Measurements from ENCODE around the gene DET1.
A peak's percentile ranks its signal among the peaks of the same experiment; 100 is the strongest.
"Not testable (repeated sequence)": the region's sequence is repeated elsewhere in the genome, so short reads cannot be mapped to it uniquely, and the experiment has no call there.

The DET1 gene

GRCh38 chr15:88498996-88499395, 47.5 kb downstream of the DET1 start:
- DNase-seq (ENCODE audit: low read depth, low spot score): no peak

- DNase-seq (ENCODE audit: low read depth, low spot score): no peak
Measured at GRCh38 chr15:88497109-88497765, 49.2 kb downstream of the DET1 start.

DNA sequence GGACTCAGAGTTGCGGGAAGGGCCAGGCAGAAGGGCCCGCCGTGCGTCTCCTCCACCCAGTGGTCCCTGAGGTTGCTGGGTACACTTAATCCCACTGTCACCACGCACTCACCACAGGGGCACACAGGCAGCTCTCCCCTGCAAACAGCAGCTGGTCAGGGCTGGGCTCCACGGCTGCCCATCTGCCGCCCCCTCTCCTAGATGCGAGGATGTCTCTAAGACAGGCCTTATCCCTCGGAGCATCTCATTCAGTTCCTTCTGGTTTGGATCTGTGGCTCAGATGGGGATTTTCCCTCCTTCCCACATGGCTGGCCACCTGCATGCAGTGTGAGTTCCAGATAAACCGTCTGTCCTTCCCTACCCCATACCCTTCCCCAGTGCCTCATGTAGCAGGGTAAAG, 52.6 kb downstream of the DET1 start:
- no peak for DNase-seq (ENCODE audit: low read depth, low spot score)

DNA sequence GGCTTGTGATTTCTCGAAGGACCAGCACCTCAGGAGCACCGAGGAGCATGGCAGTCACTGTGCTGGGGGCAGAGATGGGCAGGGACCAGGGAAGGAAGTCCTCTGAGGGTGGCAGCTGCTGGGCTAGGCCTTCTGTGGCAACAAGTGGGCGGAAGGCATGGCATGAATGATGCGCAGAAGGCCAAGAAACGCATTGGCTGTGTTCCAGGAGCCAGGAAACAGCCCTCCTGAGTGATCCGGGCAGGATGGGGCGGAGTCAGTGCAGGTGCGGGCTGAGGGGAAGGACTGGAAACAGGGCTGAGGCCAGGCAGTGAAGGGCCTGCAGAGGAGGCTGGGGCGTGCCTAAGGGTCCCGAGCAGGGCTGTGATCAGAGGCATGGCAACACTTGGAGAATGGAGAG, 55.3 kb downstream of the DET1 start:
- DNase-seq (ENCODE audit: low read depth, low spot score): no peak

GRCh38 chr15:88490036-88490435, 56.4 kb downstream of the DET1 start:
- no peak for DNase-seq (ENCODE audit: low read depth, low spot score)

DNA sequence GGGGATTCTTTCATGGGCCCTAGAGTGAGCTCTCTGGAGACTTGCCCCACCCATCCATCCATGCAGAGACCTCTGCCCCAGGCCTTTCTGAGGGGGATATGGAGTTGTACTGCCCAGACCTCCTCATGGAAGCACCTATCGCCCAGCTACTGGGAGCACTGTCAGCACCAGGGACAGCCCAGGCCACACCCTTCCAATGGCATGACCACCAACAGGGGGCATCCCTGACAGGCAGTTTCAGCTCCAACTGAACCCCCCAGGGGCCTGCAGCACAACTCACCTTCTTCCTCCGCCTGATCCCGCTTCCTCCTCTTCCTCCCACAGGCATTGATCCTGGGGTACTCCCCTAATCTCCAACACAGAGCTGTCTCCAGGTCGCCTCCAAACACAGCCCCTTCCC, 57.2 kb downstream of the DET1 start:
- peak; percentile 40 for DNase-seq (ENCODE audit: low read depth, low spot score)

GRCh38 chr15:88487796-88488523, 58.5 kb downstream of the DET1 start:
- no peak for DNase-seq (ENCODE audit: low read depth, low spot score)

- DNase-seq (ENCODE audit: low read depth, low spot score): no peak
Measured at GRCh38 chr15:88487178-88487795, 59.2 kb downstream of the DET1 start.

- DNase-seq (ENCODE audit: low read depth, low spot score): peak; percentile 93
Measured at GRCh38 chr15:88484682-88485331, 61.7 kb downstream of the DET1 start.

DNA sequence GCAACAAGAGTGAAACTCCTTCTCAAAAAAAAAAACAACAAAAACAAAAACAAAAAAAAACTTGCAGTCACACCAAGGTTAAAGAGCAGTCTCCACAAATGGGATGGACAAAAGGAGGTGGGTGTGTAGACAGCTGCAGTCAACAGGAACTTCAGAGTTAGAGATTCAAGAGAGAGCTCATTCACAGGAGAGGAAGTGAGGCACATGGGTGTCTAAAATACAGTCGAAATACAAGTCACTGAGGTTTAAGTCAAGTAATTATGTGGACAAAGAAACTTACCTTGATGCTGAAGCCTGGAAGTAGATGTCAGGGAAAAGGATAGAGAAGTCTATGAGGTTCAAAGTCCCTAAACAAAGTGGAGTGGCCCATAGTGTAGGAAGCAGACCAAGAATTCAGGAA, 64.2 kb downstream of the DET1 start:
- DNase-seq (ENCODE audit: low read depth, low spot score): no peak

DNA sequence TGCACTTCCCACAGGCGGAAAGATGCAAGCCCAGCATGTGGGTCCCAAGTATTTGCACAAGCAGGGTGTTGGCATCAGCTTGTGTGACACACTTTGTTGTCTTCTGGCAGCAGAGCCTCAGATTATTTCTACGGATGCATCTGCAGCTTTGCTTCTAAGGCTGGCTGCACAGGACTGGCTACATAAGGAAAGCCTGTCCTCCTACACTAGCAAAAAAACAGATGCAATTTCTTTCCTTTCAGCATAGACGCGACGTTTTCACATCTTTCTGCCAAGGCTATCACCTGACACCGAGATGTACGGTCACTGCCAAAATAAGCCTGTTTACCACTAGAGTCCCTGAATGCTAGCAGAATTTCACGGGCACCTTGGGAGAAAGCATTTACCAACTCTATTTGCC, 65.5 kb downstream of the DET1 start:
- no peak for DNase-seq (ENCODE audit: low read depth, low spot score)

- no peak for DNase-seq (ENCODE audit: low read depth, low spot score)
Measured at GRCh38 chr15:88479169-88479568, 67.3 kb downstream of the DET1 start.

DNA sequence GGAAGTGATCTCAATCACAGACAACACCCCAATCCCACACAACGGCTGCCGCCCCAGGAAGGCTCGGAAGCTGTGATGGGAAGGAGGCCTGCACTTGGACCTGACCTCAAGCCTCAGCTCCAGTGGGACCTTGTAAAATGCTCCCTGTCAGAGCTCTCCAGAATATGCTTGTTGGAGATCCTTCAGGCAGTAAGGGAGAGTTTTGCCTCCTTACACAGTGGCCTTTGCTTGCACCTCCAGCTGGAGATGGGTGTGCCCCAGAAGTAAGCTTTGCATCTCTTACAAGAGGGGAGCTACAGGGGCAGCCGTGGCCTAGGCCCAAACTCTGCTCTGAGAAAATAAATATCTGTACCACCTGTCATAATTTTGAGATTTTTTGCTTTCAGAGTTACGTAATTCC, 68.6 kb downstream of the DET1 start:
- no peak for DNase-seq (ENCODE audit: low read depth, low spot score)

GRCh38 chr15:88477126-88477525, 69.4 kb downstream of the DET1 start:
- DNase-seq (ENCODE audit: low read depth, low spot score): no peak

DNA sequence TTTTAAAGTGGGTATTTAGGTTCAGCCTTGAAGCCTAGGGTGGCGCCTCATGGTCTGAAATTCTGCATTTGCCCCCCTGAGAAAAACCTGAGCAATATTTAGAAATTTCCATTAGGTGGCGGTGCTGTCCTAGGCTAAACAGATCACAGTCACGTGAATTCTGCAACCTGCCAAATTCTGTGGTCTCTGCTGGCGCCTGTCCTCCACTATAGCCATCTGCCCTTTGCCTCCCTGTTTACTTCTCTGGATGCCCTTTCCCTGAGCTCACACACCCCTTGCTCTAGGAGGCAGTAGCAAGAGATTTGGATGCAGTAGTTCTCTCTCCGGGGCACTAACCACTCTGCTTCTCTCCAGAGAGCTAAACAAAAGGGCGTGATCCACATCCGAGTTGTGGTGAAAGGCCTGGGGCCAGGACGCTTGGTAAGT, 69.8 kb downstream of the DET1 start:
- peak; percentile 81 for DNase-seq (ENCODE audit: low read depth, low spot score)

DNA sequence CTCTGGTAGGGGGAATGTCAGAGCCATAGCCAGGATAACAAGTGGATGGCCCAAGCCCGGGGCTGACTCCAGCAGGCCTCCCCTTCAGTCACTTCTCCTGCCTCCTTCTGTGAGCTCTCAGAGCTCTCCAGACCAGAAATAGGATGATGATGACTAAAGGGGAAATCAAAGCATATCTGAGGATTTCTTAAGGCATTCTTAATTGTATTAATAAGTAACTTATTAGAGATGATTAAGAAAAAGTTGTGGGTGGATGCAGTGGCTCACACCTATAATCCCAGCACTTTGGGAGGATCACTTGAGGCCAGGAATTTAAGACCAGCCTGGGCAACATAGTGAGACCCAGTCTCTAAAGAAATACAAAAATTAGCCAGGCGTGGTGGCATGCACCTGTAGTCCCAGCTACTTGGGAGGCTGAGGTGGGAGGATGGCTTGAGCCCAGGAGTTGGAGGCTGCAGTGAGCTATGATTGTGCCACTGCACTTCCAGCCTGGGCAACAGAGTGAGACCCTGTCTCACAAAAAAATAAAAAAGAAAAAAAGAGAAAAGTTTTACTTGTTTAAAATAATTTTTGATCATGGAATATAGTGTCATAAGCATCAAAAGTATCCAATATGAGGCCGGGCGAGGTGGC, 72.7 kb downstream of the DET1 start:
- not testable (repeated sequence) for DNase-seq (ENCODE audit: low read depth, low spot score)

DNA sequence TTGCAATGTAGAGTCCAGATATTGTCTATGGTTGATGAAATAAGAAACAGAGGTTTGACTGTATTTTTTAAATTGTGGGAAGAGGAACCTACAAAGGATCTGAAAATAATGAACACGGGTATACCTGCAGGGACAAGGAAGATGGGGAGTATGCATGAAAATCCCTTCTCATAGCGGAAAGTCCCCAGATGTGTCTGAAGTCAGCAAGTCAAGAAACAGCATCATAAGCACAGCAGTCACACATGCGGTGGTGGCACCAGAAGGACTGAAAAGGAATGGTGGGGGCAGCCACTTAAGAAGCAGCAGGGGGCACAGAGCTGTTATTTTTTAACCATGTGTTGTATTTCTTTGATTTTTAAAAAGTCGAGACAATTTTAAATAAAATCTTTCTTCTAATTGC, 74.3 kb downstream of the DET1 start:
- DNase-seq (ENCODE audit: low read depth, low spot score): no peak

- no peak for DNase-seq (ENCODE audit: low read depth, low spot score)
Measured at GRCh38 chr15:88470625-88471372, 75.7 kb downstream of the DET1 start.

DNA sequence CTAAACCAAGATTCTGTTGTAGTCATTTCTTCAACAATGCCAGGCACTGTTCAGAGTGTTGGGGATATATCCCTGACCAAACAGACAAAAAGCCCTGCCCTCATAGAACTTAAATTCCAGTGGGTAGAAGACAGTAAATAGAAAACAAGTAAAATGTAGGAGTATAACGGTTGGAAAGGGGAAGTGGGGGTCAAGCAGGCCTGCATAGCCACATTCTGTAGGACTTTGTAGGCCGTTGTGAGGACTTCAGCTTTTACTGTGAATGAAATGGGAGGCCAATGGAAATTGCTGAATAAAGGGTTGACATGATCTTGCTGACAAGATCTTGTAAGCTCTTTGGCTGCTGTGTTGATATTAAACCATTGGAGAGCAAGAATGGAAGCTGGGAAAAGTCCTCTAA, 77.2 kb downstream of the DET1 start:
- no peak for DNase-seq (ENCODE audit: low read depth, low spot score)

GRCh38 chr15:88468721-88469120, 77.8 kb downstream of the DET1 start:
- not testable (repeated sequence) for DNase-seq (ENCODE audit: low read depth, low spot score)

GRCh38 chr15:88467935-88468528, 78.4 kb downstream of the DET1 start:
- DNase-seq (ENCODE audit: low read depth, low spot score): peak; percentile 28
